GM12892 (cell line): Measurements from ENCODE around the gene NDUFAF2.

Experiments
- POLR2A ChIP-seq: IDR thresholded peaks from 2 replicates; pipeline ENCODE4 v1.6.1; 2011; ENCODE audit warnings: low read depth, low read length, control low read depth
- POLR2AphosphoS5 ChIP-seq: IDR thresholded peaks from 2 replicates; pipeline ENCODE4 v1.6.1; 2011; ENCODE audit warnings: low read depth, low read length, control low read depth
- TAF1 ChIP-seq: IDR thresholded peaks from 2 replicates; pipeline ENCODE4 v1.6.1; 2011; ENCODE audit warnings: low read depth, mild to moderate bottlenecking, control low read depth, low read length, borderline replicate concordance

- TF ChIP-seq POLR2AphosphoS5 = no peak
- TF ChIP-seq POLR2A = no peak
- TF ChIP-seq TAF1 = no peak
These were observed 187.6 kb downstream of the NDUFAF2 start for GRCh38 chr5:61132559-61132958.
